ENCODE results near the gene ARSG.

DNA sequence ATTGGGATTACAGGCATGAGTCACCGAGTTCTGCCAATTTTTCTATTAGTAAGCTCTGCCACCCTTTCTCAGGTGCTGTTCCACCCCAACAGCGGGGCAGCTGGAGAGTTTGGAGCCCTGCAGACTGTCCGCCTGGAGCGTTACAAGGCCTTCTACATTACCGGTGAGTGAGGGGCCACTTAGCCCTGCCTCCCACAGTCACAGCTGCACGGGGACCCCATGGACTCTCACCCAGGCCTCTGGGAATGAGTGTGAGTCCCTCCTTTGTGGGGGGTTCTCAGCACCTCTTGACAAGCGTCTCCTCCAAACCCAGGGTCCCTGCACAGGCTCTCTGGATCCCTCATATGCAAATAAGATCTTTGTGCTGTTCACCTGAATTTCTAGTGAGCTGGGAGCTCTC is 110.0 kb downstream of the ARSG start:
- TF ChIP-seq POLR2A (IDR thresholded peaks at IDR 0.05; ENCODE audit: low read depth, low read length): no peak
- no peak for TF ChIP-seq TAF1 (IDR thresholded peaks at IDR 0.05; ENCODE audit: borderline replicate concordance, low read depth, low read length)
